Activated CD8-positive, alpha-beta T cell treated with anti-CD3 and anti-CD28 coated beads for 36 hours (primary cell): ENCODE data around the gene SIRPA. TPM values are rescaled to one million over a fixed set of nuclear protein-coding genes. Genes with fewer than 3 reads are reported as not detected.

Source experiments
- ATAC-seq: fragments of 200-7000 bp; cut with Tn5 transposase; one replicate; pipeline ENCODE4 v1.10.0; 2021; ENCODE audit warnings: mild to moderate bottlenecking, moderate library complexity
- CTCF ChIA-PET: fragments of 350-600 bp; sonication (Branson Sonifier 250); formaldehyde crosslinking; loops from one replicate; lab custom pipeline; 2021; ENCODE audit warnings: antibody characterized with exemption; lab: Charles Lee
- POLR2A ChIA-PET: fragments of 350-600 bp; sonication (Branson Sonifier 250); formaldehyde crosslinking; loops from one replicate; lab custom pipeline; 2021; ENCODE audit warnings: antibody characterized with exemption; lab: Charles Lee
- DNase-seq: peaks from one replicate; pipeline ENCODE4 v3.0.0-alpha.2; 2020
- H3K27ac Mint-ChIP-seq: one replicate; pipeline ENCODE4 v1.8.0; 2021; ENCODE audit warnings: mild to moderate bottlenecking, mixed read lengths
- H3K27me3 Mint-ChIP-seq: one replicate; pipeline ENCODE4 v1.8.0; 2021; ENCODE audit warnings: mixed read lengths
- H3K36me3 Mint-ChIP-seq: one replicate; pipeline ENCODE4 v1.8.0; 2021; ENCODE audit warnings: low read depth, mixed read lengths
- H3K4me1 Mint-ChIP-seq: one replicate; pipeline ENCODE4 v1.8.0; 2021; ENCODE audit warnings: low read depth, mixed read lengths
- H3K4me3 Mint-ChIP-seq: one replicate; pipeline ENCODE4 v1.8.0; 2021; ENCODE audit warnings: mild to moderate bottlenecking, moderate library complexity, mixed read lengths
- H3K9me3 Mint-ChIP-seq: one replicate; pipeline ENCODE4 v1.8.0; 2021; ENCODE audit warnings: mixed read lengths
- intact Hi-C: fragments of 100-400 bp; cut with micrococcal nuclease; formaldehyde crosslinking; loops from one replicate; pipeline ENCODE4 v1.10.0; 2022
- total RNA-seq, 2 experiments: library from RNA; stranded (reverse); gene quantifications; one replicate each; pipeline ENCODE4 v1.2.3, GENCODE V29; 2021
- TF ChIP-seq, protein P1 (sequence below): fragments of 200-600 bp; IDR thresholded peaks from one replicate; pipeline ENCODE4 v1.8.0; 2022; ENCODE audit warnings: antibody characterized with exemption, mild to moderate bottlenecking

SIRPA gene
- under 1 TPM; 0.09 TPM for total RNA-seq

- Mint-ChIP-seq H3K9me3 (no peaks in the 10 kb centered on the region), H3K36me3 (no peaks in the 10 kb centered on the region), H3K27ac (no peak within 1 kb of the TSS), H3K4me1 (no peaks in the 10 kb centered on the region), H3K4me3 (peak within 1 kb of the TSS; percentile 57), H3K27me3 (peaks cover 49% of the 10 kb centered on the region)
- DNase-seq (peak; percentile 11), ATAC-seq (peak; percentile 38)
- ChIA-PET POLR2A (no interaction called here), CTCF (no interaction called here)
- intact Hi-C loops, result no loop called here
- TF ChIP-seq, protein P1, sequence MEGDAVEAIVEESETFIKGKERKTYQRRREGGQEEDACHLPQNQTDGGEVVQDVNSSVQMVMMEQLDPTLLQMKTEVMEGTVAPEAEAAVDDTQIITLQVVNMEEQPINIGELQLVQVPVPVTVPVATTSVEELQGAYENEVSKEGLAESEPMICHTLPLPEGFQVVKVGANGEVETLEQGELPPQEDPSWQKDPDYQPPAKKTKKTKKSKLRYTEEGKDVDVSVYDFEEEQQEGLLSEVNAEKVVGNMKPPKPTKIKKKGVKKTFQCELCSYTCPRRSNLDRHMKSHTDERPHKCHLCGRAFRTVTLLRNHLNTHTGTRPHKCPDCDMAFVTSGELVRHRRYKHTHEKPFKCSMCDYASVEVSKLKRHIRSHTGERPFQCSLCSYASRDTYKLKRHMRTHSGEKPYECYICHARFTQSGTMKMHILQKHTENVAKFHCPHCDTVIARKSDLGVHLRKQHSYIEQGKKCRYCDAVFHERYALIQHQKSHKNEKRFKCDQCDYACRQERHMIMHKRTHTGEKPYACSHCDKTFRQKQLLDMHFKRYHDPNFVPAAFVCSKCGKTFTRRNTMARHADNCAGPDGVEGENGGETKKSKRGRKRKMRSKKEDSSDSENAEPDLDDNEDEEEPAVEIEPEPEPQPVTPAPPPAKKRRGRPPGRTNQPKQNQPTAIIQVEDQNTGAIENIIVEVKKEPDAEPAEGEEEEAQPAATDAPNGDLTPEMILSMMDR, result no peak
Measured at GRCh38 chr20:1894951-1895673, at the start of gene SIRPA. Gene SIRPA, plus strand, starts transcription at chr20:1895407. Its CDS starts 41 bp downstream, at chr20:1895448.

DNA sequence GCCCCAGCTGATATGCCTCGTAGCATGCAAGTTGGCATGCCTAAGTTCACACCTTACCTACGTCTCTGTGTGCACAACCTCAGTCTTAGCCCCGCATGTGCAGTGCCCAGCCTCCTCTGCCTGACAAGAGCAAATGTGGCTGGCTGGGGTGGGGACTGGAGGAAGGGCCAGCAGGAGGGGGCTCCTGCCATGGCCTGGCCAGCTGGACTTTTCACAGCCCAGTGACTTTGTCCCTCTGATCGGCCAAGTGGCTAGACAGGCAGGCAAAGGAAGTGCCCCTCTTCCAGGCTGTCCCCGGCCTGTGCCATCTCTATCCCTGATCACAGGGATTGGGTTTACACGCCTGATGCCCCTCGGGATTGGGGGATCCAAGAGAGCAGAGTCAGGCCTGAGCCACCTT, 49.5 kb upstream of the SIRPA start:
- Mint-ChIP-seq H3K4me3 (no peak overlapping the region), H3K9me3 (peaks cover 3% of the 10 kb centered on the region), H3K36me3 (no peaks in the 10 kb centered on the region), H3K27me3 (peaks cover 3% of the 10 kb centered on the region), H3K27ac (no peak overlapping the region), H3K4me1 (peaks cover 15% of the 10 kb centered on the region)
- ChIA-PET CTCF (interaction anchor here (1.4 kb wide), 1 partner anchor 44 kb away, joined by 3 read pairs; no protein-coding TSS in a partner anchor), POLR2A (no interaction called here)
- TF ChIP-seq, protein P1, result no peak
- ATAC-seq (no peak), DNase-seq (no peak)
- intact Hi-C loops, result no loop called here

- H3K27me3 Mint-ChIP-seq, result peaks cover 3% of the 10 kb centered on the region
- no peak for ATAC-seq
- intact Hi-C loops, result no loop called here
Measured at GRCh38 chr20:1846341-1846740, 48.9 kb upstream of the SIRPA start.

DNA sequence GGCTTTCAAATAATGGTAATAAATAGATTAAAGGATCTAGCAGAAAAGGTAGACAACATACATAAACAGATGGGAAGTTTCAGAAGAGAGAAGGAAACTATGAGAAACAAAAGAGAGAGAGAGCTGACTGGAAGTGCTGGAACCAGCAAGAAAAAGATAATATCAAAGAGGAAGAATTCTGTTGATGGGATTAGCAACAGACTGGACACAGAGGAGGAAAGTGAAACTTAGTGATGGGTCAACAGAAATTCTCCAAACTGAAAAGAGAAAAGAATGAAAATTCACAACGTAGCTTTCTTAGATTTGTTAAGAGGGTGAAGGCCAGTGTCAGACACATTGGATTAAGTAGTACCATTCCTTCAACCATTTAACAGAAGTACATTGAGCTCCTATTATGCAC, 48.3 kb upstream of the SIRPA start:
- CTCF ChIA-PET, result interaction anchor here (0.8 to 1.4 kb wide), 2 partner anchors 45 to 82 kb away, joined by 3 read pairs; no protein-coding TSS in a partner anchor
- Mint-ChIP-seq H3K4me1 (peaks cover 22% of the 10 kb centered on the region), H3K27me3 (peaks cover 3% of the 10 kb centered on the region), H3K36me3 (no peaks in the 10 kb centered on the region), H3K9me3 (peaks cover 3% of the 10 kb centered on the region), H3K4me3 (no peak overlapping the region), H3K27ac (no peak overlapping the region)
- ATAC-seq, result no peak
- TF ChIP-seq, protein P1, result no peak
- intact Hi-C loops, result no loop called here
- DNase-seq, result no peak
- POLR2A ChIA-PET, result no interaction called here

More at GRCh38 chr20:1846341-1846740, 48.9 kb upstream of the SIRPA start:
- ChIA-PET CTCF (interaction anchor here (0.8 to 1.4 kb wide), 2 partner anchors 44 to 81 kb away, joined by 3 read pairs; no protein-coding TSS in a partner anchor), POLR2A (no interaction called here)
- DNase-seq, result no peak
- Mint-ChIP-seq H3K4me1 (peaks cover 22% of the 10 kb centered on the region), H3K4me3 (no peak overlapping the region), H3K9me3 (peaks cover 3% of the 10 kb centered on the region), H3K36me3 (no peaks in the 10 kb centered on the region), H3K27ac (no peak overlapping the region)
- TF ChIP-seq, protein P1, result no peak

- H3K27me3 Mint-ChIP-seq, result peaks cover 3% of the 10 kb centered on the region
- no peak overlapping the region for H3K4me3 Mint-ChIP-seq
- DNase-seq (no peak), ATAC-seq (no peak)
- TF ChIP-seq, protein P1, result no peak
- intact Hi-C loops, result no loop called here
- H3K9me3 Mint-ChIP-seq, result peaks cover 3% of the 10 kb centered on the region
- no peak overlapping the region for H3K27ac Mint-ChIP-seq
- CTCF ChIA-PET, result no interaction called here
- POLR2A ChIA-PET, result no interaction called here
- H3K4me1 Mint-ChIP-seq, result peaks cover 22% of the 10 kb centered on the region
- H3K36me3 Mint-ChIP-seq, result no peaks in the 10 kb centered on the region
Measured at GRCh38 chr20:1847780-1848179, 47.4 kb upstream of the SIRPA start.
